Gastroesophageal sphincter (tissue), 3 donors: ENCODE results near the gene XPNPEP2.

Experiments
- POLR2AphosphoS5 ChIP-seq: sonication (generic); formaldehyde crosslinking; IDR thresholded peaks from one replicate; pipeline ENCODE4 v1.6.1; 2017; ENCODE audit warnings: antibody characterized with exemption
- TF ChIP-seq, protein P1 (sequence below), 4 experiments: fragments of 200-600 bp in 2 of 4; fragments of 450-650 bp in 2 of 4; sonication (generic) in 1 of 4; IDR thresholded peaks; one replicate each; pipeline ENCODE4 v1.5.1; 2017 to 2019; ENCODE audit warnings: antibody characterized with exemption in 4 of 4, mild to moderate bottlenecking in 2 of 4, moderate library complexity in 2 of 4

DNA sequence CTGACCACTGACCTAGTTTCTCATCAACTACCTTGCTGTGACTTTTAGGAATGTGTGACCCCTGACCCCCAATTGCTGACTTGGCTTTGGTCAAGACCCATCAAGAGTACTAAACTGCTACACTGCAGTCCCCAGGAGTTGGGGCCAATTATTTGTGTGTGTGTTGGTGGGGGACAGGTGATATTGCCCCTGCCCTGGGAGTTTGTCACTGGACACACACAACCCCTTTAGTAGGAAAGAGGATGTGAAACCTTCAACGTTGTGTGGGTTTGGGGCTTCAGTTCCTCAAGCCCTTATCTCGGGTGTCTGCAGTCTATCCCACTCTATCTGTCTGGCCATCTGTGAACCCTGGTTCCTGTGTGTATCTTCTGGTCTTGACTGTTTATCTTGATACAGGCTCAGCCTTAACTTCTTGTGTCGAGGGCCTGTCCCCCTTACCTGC is 47.5 kb downstream of the XPNPEP2 start:
- TF ChIP-seq POLR2AphosphoS5: no peak
- TF ChIP-seq, protein P1, sequence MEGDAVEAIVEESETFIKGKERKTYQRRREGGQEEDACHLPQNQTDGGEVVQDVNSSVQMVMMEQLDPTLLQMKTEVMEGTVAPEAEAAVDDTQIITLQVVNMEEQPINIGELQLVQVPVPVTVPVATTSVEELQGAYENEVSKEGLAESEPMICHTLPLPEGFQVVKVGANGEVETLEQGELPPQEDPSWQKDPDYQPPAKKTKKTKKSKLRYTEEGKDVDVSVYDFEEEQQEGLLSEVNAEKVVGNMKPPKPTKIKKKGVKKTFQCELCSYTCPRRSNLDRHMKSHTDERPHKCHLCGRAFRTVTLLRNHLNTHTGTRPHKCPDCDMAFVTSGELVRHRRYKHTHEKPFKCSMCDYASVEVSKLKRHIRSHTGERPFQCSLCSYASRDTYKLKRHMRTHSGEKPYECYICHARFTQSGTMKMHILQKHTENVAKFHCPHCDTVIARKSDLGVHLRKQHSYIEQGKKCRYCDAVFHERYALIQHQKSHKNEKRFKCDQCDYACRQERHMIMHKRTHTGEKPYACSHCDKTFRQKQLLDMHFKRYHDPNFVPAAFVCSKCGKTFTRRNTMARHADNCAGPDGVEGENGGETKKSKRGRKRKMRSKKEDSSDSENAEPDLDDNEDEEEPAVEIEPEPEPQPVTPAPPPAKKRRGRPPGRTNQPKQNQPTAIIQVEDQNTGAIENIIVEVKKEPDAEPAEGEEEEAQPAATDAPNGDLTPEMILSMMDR (IDR thresholded peaks at IDR 0.05): no peak
